Measurements from ENCODE around the gene LYSMD1.

DNA sequence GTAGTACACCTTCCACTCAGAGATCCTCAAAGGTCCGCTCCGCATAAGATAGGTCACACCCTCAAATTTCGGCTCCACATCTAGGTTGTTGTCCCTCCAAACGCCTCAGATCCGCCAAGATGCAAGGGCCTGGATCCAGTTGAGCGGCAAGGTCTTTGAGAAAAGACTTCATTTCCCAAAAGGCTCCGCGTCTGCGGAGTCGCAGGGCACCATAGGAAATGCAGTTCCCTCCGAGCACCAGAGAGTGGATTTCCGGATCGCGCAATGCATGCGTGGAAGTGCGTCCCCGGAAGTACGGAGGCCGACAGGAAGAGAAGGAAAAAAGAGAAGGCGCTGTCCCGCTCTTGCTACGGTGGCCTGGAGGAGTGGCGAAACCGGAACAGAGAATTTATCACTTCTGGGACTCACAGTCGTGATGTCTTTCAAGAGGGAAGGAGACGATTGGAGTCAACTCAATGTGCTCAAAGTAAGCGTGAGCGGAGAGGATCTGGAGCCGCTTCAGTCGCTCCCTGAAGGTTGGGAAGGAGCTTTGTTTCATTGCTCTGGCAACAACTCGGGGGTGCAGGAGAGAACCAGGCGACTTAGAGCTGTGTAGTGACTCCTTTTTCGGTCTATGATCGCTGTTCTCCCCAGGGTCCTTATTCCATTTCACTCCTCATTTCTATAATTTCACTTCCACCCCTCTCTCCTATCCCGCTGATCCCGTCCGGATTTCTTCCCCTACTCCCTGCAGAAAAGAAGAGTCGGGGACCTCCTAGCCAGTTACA is at the start of gene LYSMD1, which contains the start of gene SCNM1:
- TF ChIP-seq, protein P1, sequence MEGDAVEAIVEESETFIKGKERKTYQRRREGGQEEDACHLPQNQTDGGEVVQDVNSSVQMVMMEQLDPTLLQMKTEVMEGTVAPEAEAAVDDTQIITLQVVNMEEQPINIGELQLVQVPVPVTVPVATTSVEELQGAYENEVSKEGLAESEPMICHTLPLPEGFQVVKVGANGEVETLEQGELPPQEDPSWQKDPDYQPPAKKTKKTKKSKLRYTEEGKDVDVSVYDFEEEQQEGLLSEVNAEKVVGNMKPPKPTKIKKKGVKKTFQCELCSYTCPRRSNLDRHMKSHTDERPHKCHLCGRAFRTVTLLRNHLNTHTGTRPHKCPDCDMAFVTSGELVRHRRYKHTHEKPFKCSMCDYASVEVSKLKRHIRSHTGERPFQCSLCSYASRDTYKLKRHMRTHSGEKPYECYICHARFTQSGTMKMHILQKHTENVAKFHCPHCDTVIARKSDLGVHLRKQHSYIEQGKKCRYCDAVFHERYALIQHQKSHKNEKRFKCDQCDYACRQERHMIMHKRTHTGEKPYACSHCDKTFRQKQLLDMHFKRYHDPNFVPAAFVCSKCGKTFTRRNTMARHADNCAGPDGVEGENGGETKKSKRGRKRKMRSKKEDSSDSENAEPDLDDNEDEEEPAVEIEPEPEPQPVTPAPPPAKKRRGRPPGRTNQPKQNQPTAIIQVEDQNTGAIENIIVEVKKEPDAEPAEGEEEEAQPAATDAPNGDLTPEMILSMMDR (IDR thresholded peaks at IDR 0.05): no peak
- peak; percentile 51; the same call in 1 of the 2 replicates for TF ChIP-seq POLR2AphosphoS5 (IDR thresholded peaks at IDR 0.05; ENCODE audit: low read depth, low read length)

Measured in Panc1 (cell line).